Lower leg skin (tissue), 4 donors: ENCODE data around the gene PKDCC. TPM values are rescaled to one million over a fixed set of nuclear protein-coding genes. Genes with fewer than 3 reads are reported as not detected.

Experiments used
- DNase-seq, 2 donors: peaks; one replicate each; pipeline ENCODE4 v3.0.0-alpha.2; 2019; ENCODE audit warnings: low spot score in 2 of 2
- H3K4me3 ChIP-seq: fragments of 200-600 bp; sonication (generic); 2 replicates; pipeline ENCODE4 v1.5.1; 2017; ENCODE audit warnings: mild to moderate bottlenecking, low read depth; ENCODE audit not compliant: poor library complexity, severe bottlenecking
- CTCF ChIP-seq, 3 donors: fragments of 450-650 bp; IDR thresholded peaks; one replicate each; pipeline ENCODE4 v1.5.1; 2016; ENCODE audit warnings: antibody characterized with exemption in 3 of 3, mild to moderate bottlenecking in 3 of 3, moderate library complexity in 2 of 3
- POLR2A ChIP-seq, 2 donors: fragments of 450-650 bp; IDR thresholded peaks; one replicate each; pipeline ENCODE4 v1.6.1; 2016 to 2017; ENCODE audit warnings: antibody characterized with exemption in 2 of 2, mild to moderate bottlenecking in 1 of 2, moderate library complexity in 1 of 2
- WGBS, 2 donors: methylation state at CpG; one replicate each; pipeline ENCODE4 v1.1.5; 2018; 5-methylcytosine and 5-hydroxymethylcytosine counted together
- intact Hi-C: fragments of 100-400 bp; cut with DNase I; formaldehyde crosslinking; loops from one replicate; pipeline ENCODE4 v1.15.0; 2023; ENCODE audit warnings: low total_unique reads
- total RNA-seq, 4 donors: library from RNA; depleted of rRNA; stranded (reverse); fragments of >200 nt; gene quantifications; one replicate each; pipeline ENCODE4 v1.1.0, GENCODE V29; 2016

The PKDCC gene
- total RNA-seq, 4 donors from 2014 or later: 4.0 to 13.3 (median 6.2) TPM

GRCh38 chr2:42102024-42102590 lies 54.3 kb downstream of the PKDCC start:
- TF ChIP-seq POLR2A (IDR thresholded peaks at IDR 0.05) (no peak), CTCF (IDR thresholded peaks at IDR 0.05) (no peak)
- WGBS, 2 donors: 2 to 6% methylated on average over 32 to 33 of the region's 33 CpGs
- H3K4me3 ChIP-seq: no peak overlapping the region
- peak; percentile 55 to 91 for DNase-seq
- intact Hi-C loops: no loop called here

GRCh38 chr2:42102591-42103450 lies 55.0 kb downstream of the PKDCC start:
- H3K4me3 ChIP-seq: no peak overlapping the region
- 52 to 57% methylated on average over 20 to 24 of the region's 25 CpGs for WGBS, 2 donors
- no peak for TF ChIP-seq CTCF (IDR thresholded peaks at IDR 0.05)
- TF ChIP-seq POLR2A (IDR thresholded peaks at IDR 0.05): no peak
- DNase-seq: peak in 1 of 2 donors; percentile 88
- intact Hi-C loops: no loop called here

GRCh38 chr2:42103829-42104228 lies 56.0 kb downstream of the PKDCC start:
- intact Hi-C loops: no loop called here
- no peak overlapping the region for H3K4me3 ChIP-seq
- DNase-seq: peak in 1 of 2 donors; percentile 58
- TF ChIP-seq POLR2A (IDR thresholded peaks at IDR 0.05): no peak
- TF ChIP-seq CTCF (IDR thresholded peaks at IDR 0.05): no peak
- WGBS, 2 donors: 53 to 61% methylated on average over 3 of the region's 3 CpGs

- 83 to 89% methylated on average over 5 of the region's 5 CpGs for WGBS, 2 donors
- intact Hi-C loops: no loop called here
- no peak overlapping the region for H3K4me3 ChIP-seq
- no peak for TF ChIP-seq POLR2A (IDR thresholded peaks at IDR 0.05)
- peak in 1 of 2 donors; percentile 26 for DNase-seq
Measured at GRCh38 chr2:42104621-42105020, 56.8 kb downstream of the PKDCC start.

- WGBS, 2 donors: 68 to 70% methylated on average over 14 of the region's 14 CpGs
- intact Hi-C loops: no loop called here
- peak in 1 of 2 donors; percentile 91 for DNase-seq
- H3K4me3 ChIP-seq: no peak overlapping the region
- TF ChIP-seq POLR2A (IDR thresholded peaks at IDR 0.05): no peak
- TF ChIP-seq CTCF (IDR thresholded peaks at IDR 0.05): no peak
Measured at GRCh38 chr2:42105330-42106256, 57.8 kb downstream of the PKDCC start.
